SK-N-MC (cell line): ENCODE measurements around the gene CD28.

Source experiments
- FOXP2 ChIP-seq: optimal IDR thresholded peaks from 2 replicates; pipeline ENCODE3; 2011; ENCODE audit warnings: mild to moderate bottlenecking, moderate library complexity; ENCODE audit not compliant: insufficient read depth; ENCODE audit errors: extremely low read length, control extremely low read depth
- POLR2AphosphoS5 ChIP-seq: IDR thresholded peaks from 2 replicates; pipeline ENCODE4 v1.6.1; 2012; ENCODE audit warnings: mild to moderate bottlenecking, low read depth, low read length, borderline replicate concordance

DNA sequence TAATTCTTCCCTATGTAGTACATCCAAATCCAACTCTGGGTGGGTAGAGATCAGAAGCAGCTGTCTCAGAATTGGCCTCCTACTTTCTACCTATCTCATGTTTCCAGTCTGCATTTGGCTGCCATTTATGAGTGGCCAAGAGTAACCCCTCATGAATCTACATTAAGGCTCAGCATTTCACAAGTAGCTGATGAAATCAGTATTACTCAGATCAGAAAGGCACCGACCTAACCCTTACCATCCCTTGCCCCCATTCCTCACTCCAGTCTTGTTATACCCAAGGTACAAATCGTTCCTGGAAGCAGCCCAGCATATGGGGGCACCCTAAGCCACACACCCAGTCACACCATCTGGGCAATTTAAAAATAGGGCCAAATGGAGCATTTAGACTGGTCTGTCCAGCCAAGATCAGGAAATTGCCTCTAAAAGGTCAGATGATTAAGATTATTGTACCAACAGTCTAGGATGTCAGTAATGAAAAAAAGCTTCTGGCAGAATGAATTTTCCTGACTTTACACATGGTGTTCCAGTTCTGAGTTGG, 37.1 kb downstream of the CD28 start:
- no peak for TF ChIP-seq FOXP2
- TF ChIP-seq POLR2AphosphoS5, result no peak
